BJ (cell line): Measurements from ENCODE around the gene FNDC3B. TPM values are rescaled to one million over a fixed set of nuclear protein-coding genes. Genes with fewer than 3 reads are reported as not detected.

Experiments used
- CTCF ChIA-PET: fragments of 350-600 bp; formaldehyde crosslinking; extraction: SDS; loops from one replicate; lab custom pipeline; 2021; ENCODE audit warnings: antibody characterized with exemption, inconsistent platforms; lab: Yijun Ruan, JAX
- POLR2A ChIA-PET: fragments of 300-600 bp; sonication (Branson Sonifier 250); formaldehyde crosslinking; extraction: SDS; loops from one replicate; lab custom pipeline; 2021; ENCODE audit warnings: antibody characterized with exemption; lab: Charles Lee
- DNase-seq: peaks from one replicate; pipeline ENCODE4 v3.0.0-alpha.2; 2011; ENCODE audit warnings: low read depth
- H3K27me3 ChIP-seq: 2 replicates; pipeline ENCODE4 v1.6.0; 2011; ENCODE audit warnings: low read length; ENCODE audit not compliant: control insufficient read depth, insufficient read depth
- H3K36me3 ChIP-seq: 2 replicates; pipeline ENCODE4 v1.5.1; 2011; ENCODE audit warnings: low read length; ENCODE audit not compliant: control insufficient read depth, insufficient read depth
- H3K4me3 ChIP-seq: 2 replicates; pipeline ENCODE4 v1.5.1; 2011; ENCODE audit warnings: low read depth, mild to moderate bottlenecking, control low read depth, low read length
- polyA plus RNA-seq: library from polyadenylated mRNA; depleted of rRNA; stranded (reverse); fragments of >200 nt; gene quantifications from 2 replicates; pipeline ENCODE4 v1.2.3, GENCODE V29; 2011
- TF ChIP-seq, protein P1 (sequence below): IDR thresholded peaks from 2 replicates; pipeline ENCODE4 v1.5.1; 2011; ENCODE audit warnings: low read depth, mild to moderate bottlenecking, control low read depth, inconsistent platforms, low read length, moderate library complexity; ENCODE audit not compliant: insufficient read depth

Gene FNDC3B
- polyA plus RNA-seq, 1 experiment, result 28.6 TPM

GRCh38 chr3:172021164-172021563, 18.2 kb upstream of the FNDC3B start:
- DNase-seq, result no peak
- Histone ChIP-seq H3K4me3 (no peak overlapping the region), H3K36me3 (no peaks in the 10 kb centered on the region), H3K27me3 (no peaks in the 10 kb centered on the region)
- ChIA-PET CTCF (interaction anchor here (2.0 kb wide), 1 partner anchor 14 kb away, joined by 9 read pairs; no protein-coding TSS in a partner anchor), POLR2A (no interaction called here)
- TF ChIP-seq, protein P1, sequence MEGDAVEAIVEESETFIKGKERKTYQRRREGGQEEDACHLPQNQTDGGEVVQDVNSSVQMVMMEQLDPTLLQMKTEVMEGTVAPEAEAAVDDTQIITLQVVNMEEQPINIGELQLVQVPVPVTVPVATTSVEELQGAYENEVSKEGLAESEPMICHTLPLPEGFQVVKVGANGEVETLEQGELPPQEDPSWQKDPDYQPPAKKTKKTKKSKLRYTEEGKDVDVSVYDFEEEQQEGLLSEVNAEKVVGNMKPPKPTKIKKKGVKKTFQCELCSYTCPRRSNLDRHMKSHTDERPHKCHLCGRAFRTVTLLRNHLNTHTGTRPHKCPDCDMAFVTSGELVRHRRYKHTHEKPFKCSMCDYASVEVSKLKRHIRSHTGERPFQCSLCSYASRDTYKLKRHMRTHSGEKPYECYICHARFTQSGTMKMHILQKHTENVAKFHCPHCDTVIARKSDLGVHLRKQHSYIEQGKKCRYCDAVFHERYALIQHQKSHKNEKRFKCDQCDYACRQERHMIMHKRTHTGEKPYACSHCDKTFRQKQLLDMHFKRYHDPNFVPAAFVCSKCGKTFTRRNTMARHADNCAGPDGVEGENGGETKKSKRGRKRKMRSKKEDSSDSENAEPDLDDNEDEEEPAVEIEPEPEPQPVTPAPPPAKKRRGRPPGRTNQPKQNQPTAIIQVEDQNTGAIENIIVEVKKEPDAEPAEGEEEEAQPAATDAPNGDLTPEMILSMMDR, result no peak

GRCh38 chr3:172021859-172022258, 17.5 kb upstream of the FNDC3B start:
- DNase-seq, result no peak
- no peak overlapping the region for H3K4me3 ChIP-seq
- POLR2A ChIA-PET, result no interaction called here
- H3K27me3 ChIP-seq, result no peaks in the 10 kb centered on the region
- TF ChIP-seq, protein P1, result no peak
- CTCF ChIA-PET, result interaction anchor here (2.0 kb wide), 1 partner anchor 14 kb away, joined by 9 read pairs; no protein-coding TSS in a partner anchor
- no peaks in the 10 kb centered on the region for H3K36me3 ChIP-seq

- POLR2A ChIA-PET, result no interaction called here
- TF ChIP-seq, protein P1, result no peak
- no peak overlapping the region for H3K4me3 ChIP-seq
- no peak for DNase-seq
- H3K27me3 ChIP-seq, result no peaks in the 10 kb centered on the region
- no peaks in the 10 kb centered on the region for H3K36me3 ChIP-seq
- CTCF ChIA-PET, result no interaction called here
These were observed 15.5 kb upstream of the FNDC3B start for GRCh38 chr3:172023915-172024314.

- Histone ChIP-seq H3K27me3 (no peaks in the 10 kb centered on the region), H3K36me3 (no peaks in the 10 kb centered on the region), H3K4me3 (no peak overlapping the region)
- POLR2A ChIA-PET, result no interaction called here
- CTCF ChIA-PET, result interaction anchor here (0.6 kb wide), 1 partner anchor 19 kb away, joined by 3 read pairs; no protein-coding TSS in a partner anchor
- TF ChIP-seq, protein P1, result no peak
- DNase-seq, result no peak
These were observed 14.7 kb upstream of the FNDC3B start for GRCh38 chr3:172024679-172025078.

DNA sequence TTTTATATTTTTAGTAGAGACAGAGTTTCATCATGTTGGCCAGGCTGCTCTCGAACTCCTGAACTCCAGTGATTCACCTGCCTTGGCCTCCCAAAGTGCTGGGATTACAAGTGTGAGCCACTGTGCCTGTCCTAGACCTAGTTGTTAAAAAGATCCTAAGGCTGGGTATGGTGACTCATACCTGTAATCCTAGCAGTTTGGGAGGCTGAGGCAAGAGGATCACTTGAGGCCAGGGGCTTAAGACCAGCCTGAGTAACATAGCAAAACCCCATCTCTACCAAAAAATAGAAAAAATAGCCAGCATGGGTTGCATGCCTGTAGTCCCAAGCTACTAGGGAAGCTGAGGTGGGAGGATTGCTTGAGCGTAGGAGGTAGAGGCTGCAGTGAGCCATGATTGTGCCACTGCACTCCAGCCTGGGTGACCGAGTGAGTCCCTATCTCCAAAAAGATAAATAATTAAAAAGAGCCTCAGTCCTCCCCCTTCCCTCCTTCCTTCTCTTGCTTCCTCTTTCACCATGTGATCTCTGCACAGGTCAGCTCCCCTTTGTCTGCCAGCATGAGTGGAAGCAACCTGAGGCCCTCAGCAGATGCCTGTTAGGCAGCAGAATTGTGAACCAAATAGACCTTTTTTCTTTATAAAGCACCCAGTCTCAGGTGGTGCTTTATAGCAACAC, 9.8 kb upstream of the FNDC3B start:
- TF ChIP-seq, protein P1, result no peak
- DNase-seq, result no peak
- Histone ChIP-seq H3K36me3 (no peaks in the 10 kb centered on the region), H3K27me3 (no peaks in the 10 kb centered on the region), H3K4me3 (no peak overlapping the region)
- POLR2A ChIA-PET, result no interaction called here
- CTCF ChIA-PET, result interaction anchor here (0.6 to 1.1 kb wide), 2 partner anchors 12 to 14 kb away, joined by 3 to 4 read pairs; no protein-coding TSS in a partner anchor
